DND-41 (cell line): ENCODE measurements around the gene MAP3K14.
A peak's percentile ranks its signal among the peaks of the same experiment; 100 is the strongest.

Source experiments
- ATAC-seq: fragments of 200-7000 bp; cut with Tn5 transposase; 3 replicates; pipeline ENCODE4 v1.9.1; 2021; ENCODE audit warnings: low read depth; ENCODE audit not compliant: insufficient read depth
- DNase-seq: peaks from one replicate; pipeline ENCODE4 v3.0.0-alpha.2; 2020
- H2AFZ ChIP-seq: 2 replicates; pipeline ENCODE4 v1.6.0; 2012; ENCODE audit warnings: low read depth, low read length
- H3K27ac ChIP-seq: 2 replicates; pipeline ENCODE4 v1.5.1; 2012; ENCODE audit warnings: low read length, inconsistent platforms
- H3K27me3 ChIP-seq: fragments of 200-600 bp; sonication (generic); 2 replicates; pipeline ENCODE4 v1.6.0; 2012; ENCODE audit warnings: low read length, mild to moderate bottlenecking, inconsistent platforms; ENCODE audit not compliant: insufficient read depth, poor library complexity
- H3K36me3 ChIP-seq: 2 replicates; pipeline ENCODE4 v1.5.1; 2012; ENCODE audit warnings: low read length, inconsistent platforms; ENCODE audit not compliant: insufficient read depth
- H3K4me1 ChIP-seq: 2 replicates; pipeline ENCODE4 v1.5.1; 2012; ENCODE audit warnings: mild to moderate bottlenecking, low read length; ENCODE audit not compliant: insufficient read depth
- H3K4me2 ChIP-seq: 2 replicates; pipeline ENCODE4 v1.6.0; 2012; ENCODE audit warnings: mild to moderate bottlenecking, moderate library complexity, low read length, inconsistent platforms; ENCODE audit not compliant: insufficient read depth
- H3K4me3 ChIP-seq, 2 experiments: fragments of 200-600 bp in 1 of 2; shearing (Covaris generic) in 1 of 2; 2 replicates each; pipeline ENCODE4 v1.5.1; 2012 to 2016; ENCODE audit warnings: inconsistent platforms in 2 of 2, low read length in 2 of 2, mild to moderate bottlenecking in 2 of 2, low read depth in 1 of 2, moderate library complexity in 1 of 2
- H3K79me2 ChIP-seq: 2 replicates; pipeline ENCODE4 v1.6.0; 2012; ENCODE audit warnings: low read length, inconsistent platforms; ENCODE audit not compliant: insufficient read depth
- H3K9ac ChIP-seq: 2 replicates; pipeline ENCODE4 v1.6.0; 2012; ENCODE audit warnings: low read depth, mild to moderate bottlenecking, inconsistent platforms, low read length, moderate library complexity
- H3K9me3 ChIP-seq: 2 replicates; pipeline ENCODE4 v1.5.1; 2012; ENCODE audit warnings: low read length, moderate library complexity, mild to moderate bottlenecking, inconsistent platforms; ENCODE audit not compliant: insufficient read depth, severe bottlenecking
- H4K20me1 ChIP-seq: 2 replicates; pipeline ENCODE4 v1.6.0; 2012; ENCODE audit warnings: low read length; ENCODE audit not compliant: insufficient read depth
- EZH2 ChIP-seq: IDR thresholded peaks from 3 replicates; pipeline ENCODE4 v1.6.1; 2012; ENCODE audit warnings: borderline replicate concordance, low read depth, mild to moderate bottlenecking, moderate library complexity, low read length, inconsistent platforms; ENCODE audit not compliant: severe bottlenecking
- TF ChIP-seq, protein P1 (sequence below): IDR thresholded peaks from 2 replicates; pipeline ENCODE4 v1.5.1; 2012; ENCODE audit warnings: borderline replicate concordance, low read length, moderate library complexity, mild to moderate bottlenecking; ENCODE audit not compliant: poor library complexity, severe bottlenecking; ENCODE audit errors: extremely low read depth

Gene MAP3K14

DNA sequence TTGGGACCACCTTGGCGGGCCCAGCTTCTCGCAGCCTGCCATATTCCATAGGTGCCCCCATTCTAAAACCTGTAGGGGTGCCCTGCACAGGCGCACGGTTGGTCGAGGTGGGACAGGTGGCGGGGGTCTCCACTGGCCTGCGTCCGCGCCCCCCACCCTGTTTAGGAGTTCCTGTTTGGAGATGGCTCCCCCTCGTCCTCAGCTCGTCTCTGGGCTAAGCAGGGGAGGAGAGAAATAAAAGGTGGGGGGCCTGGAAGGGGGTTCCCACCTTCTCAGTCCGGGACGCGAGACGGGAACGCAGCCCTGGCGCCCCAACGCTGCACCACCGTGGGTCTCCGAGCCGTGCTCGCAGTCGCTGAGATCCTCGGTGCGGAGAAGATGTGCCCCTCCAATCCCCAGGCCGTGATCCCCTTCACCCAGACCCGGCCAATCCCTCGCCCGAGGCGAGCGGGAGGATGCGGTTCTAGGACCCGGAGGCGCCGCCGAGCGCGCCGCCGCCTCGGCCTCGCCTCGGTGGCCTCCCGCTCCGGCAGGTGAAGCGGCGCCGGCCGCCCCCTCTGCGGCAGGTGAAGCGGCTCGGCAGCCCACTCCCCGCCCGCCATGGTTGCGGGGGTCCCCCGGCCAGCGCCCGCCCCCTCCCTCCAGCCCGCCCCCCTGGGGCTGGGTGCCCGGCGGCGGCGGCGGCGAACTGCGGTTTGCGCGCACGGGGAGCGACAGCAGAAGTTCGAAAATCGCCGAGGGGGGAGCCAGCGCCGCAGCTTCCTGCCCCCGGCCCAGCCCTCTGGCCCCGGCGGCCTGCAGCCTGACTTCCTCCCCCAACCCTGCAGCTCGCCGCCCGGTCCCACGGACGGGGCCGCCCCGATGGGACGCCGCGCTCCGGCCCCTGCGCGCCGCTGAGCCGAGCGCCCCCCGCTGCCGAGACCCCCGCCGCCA is 95.5 kb downstream of the MAP3K14 start, which contains the start of gene FMNL1:
TSS of gene FMNL1 (plus strand) at position 805 of the 933 bp plus-strand sequence. CDS start 240 bp downstream, outside the sequence.
- peak within 1 kb of the TSS; percentile 83 for H2AFZ ChIP-seq
- H3K27ac ChIP-seq, result peak within 1 kb of the TSS; percentile 95
- peaks cover 63% of the 10 kb centered on the region for H3K4me1 ChIP-seq
- H3K79me2 ChIP-seq, result peaks cover 61% of the 10 kb centered on the region
- peak within 1 kb of the TSS; percentile 86 for H3K4me2 ChIP-seq
- 0 out of 2 replicates have a peak, but pooled peaks cover 5% of the 10 kb centered on the region for H4K20me1 ChIP-seq
- TF ChIP-seq, protein P1, sequence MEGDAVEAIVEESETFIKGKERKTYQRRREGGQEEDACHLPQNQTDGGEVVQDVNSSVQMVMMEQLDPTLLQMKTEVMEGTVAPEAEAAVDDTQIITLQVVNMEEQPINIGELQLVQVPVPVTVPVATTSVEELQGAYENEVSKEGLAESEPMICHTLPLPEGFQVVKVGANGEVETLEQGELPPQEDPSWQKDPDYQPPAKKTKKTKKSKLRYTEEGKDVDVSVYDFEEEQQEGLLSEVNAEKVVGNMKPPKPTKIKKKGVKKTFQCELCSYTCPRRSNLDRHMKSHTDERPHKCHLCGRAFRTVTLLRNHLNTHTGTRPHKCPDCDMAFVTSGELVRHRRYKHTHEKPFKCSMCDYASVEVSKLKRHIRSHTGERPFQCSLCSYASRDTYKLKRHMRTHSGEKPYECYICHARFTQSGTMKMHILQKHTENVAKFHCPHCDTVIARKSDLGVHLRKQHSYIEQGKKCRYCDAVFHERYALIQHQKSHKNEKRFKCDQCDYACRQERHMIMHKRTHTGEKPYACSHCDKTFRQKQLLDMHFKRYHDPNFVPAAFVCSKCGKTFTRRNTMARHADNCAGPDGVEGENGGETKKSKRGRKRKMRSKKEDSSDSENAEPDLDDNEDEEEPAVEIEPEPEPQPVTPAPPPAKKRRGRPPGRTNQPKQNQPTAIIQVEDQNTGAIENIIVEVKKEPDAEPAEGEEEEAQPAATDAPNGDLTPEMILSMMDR, result no peak
- no peak for TF ChIP-seq EZH2
- peak within 1 kb of the TSS; percentile 69 to 73 for H3K4me3 ChIP-seq
- peak within 1 kb of the TSS; percentile 93 for H3K9ac ChIP-seq
- H3K9me3 ChIP-seq, result no peaks in the 10 kb centered on the region
- ATAC-seq (no peak), DNase-seq (peak; percentile 74)
- no peaks in the 10 kb centered on the region for H3K27me3 ChIP-seq
- H3K36me3 ChIP-seq, result peaks cover 11% of the 10 kb centered on the region; the same call in 1 of the 2 replicates

DNA sequence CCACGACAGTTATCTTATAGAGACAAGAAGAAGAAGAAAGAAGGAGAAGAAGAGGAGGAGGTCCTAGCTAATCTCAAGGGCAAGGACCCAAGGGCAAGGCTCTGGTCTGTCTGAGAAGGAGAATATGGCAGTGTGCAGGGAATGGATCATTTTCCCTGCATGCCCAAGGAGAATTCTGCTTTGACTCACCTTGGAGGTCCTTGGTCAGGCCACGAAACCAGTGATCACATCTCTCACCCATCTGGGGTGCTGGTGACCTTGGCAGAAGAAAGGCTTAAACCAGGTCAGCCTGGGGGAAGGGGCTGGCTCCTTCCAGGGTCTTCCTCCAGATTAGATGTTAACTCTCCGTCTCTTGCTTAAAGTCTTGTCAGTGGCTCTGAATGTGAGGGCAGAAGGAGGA is 96.7 kb downstream of the MAP3K14 start:
- no peaks in the 10 kb centered on the region for H3K27me3 ChIP-seq
- peak overlapping the region; percentile 95 for H3K27ac ChIP-seq
- H3K4me1 ChIP-seq, result peaks cover 50% of the 10 kb centered on the region
- no peaks in the 10 kb centered on the region for H3K9me3 ChIP-seq
- peaks cover 50% of the 10 kb centered on the region for H3K79me2 ChIP-seq
- H3K4me2 ChIP-seq, result peak overlapping the region; percentile 86
- peaks cover 11% of the 10 kb centered on the region; the same call in 1 of the 2 replicates for H3K36me3 ChIP-seq
- no peak overlapping the region for H2AFZ ChIP-seq
- no peak overlapping the region for H3K4me3 ChIP-seq
- no peak for TF ChIP-seq EZH2
- TF ChIP-seq, protein P1, result no peak
- no peak for DNase-seq
- H4K20me1 ChIP-seq, result 0 out of 2 replicates have a peak, but pooled peaks cover 5% of the 10 kb centered on the region
- no peak for ATAC-seq
- H3K9ac ChIP-seq, result peak overlapping the region; percentile 93; the same call in 1 of the 2 replicates

DNA sequence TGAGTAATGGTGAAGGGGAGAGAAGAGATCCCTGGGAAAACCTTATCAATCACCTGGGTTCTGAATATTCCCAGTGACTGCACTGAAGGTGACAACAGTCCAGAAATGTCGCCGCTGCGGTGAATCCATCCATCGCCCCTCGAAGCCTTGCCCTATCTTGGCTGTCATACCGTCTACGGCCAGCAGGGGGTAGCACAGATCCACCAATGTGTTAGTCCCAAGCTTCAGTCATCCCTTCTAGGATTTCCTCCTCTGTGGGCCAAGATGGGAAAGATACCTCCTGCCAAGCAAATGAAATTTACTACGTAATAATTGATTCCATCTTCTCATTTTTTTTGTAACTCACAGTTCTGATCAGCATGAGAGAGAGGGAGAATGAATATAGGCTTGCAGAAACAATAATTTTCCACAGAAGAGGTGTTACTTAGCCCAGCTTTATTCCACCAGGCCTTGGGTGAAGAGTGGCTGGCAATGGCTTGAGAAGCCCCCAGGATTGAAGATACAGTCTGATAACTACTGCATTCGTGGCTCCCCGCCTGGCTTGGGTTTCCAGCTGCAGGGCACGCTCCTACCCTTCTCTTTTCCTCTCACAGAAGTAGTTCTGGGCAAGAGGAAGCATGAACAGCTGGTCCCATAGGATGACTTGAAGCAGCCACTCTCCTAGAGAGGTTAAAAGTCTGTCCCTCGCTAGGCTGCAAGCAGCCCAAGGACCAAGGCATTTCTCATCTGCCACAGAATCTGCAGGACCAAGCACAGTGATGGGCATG is 97.7 kb downstream of the MAP3K14 start:
- Histone ChIP-seq H3K4me3 (no peak overlapping the region), H3K9ac (peak overlapping the region; percentile 16; the same call in 1 of the 2 replicates), H3K4me2 (0 out of 2 replicates have a peak overlapping the region, but pooled peaks have one; percentile 5), H2AFZ (no peak overlapping the region), H3K79me2 (peaks cover 40% of the 10 kb centered on the region), H3K4me1 (peaks cover 40% of the 10 kb centered on the region), H3K9me3 (no peaks in the 10 kb centered on the region), H3K27ac (peak overlapping the region; percentile 57), H3K27me3 (no peaks in the 10 kb centered on the region), H4K20me1 (0 out of 2 replicates have a peak, but pooled peaks cover 5% of the 10 kb centered on the region), H3K36me3 (peaks cover 7% of the 10 kb centered on the region; the same call in 1 of the 2 replicates)
- no peak for TF ChIP-seq EZH2
- TF ChIP-seq, protein P1, result peak; percentile 97
- DNase-seq, result peak; percentile 84
- ATAC-seq, result peak; percentile 52
